Uterus (tissue), 4 donors: ENCODE results near the gene SLC2A6. TPM values are rescaled to one million over a fixed set of nuclear protein-coding genes. Genes with fewer than 3 reads are reported as not detected.

Experiments
- DNase-seq, 2 donors: peaks; one replicate each; pipeline ENCODE4 v3.0.0-alpha.2; 2019 to 2020
- H3K27ac ChIP-seq, 2 donors: fragments of 200-600 bp; sonication (generic); 1 replicate in 1 of 2; 2 replicates in 1 of 2; pipeline ENCODE4 v1.5.1; 2016 to 2018
- H3K27me3 ChIP-seq, 2 donors: fragments of 200-600 bp; sonication (generic); one replicate each; pipeline ENCODE4 v1.5.1; 2018 to 2019; ENCODE audit warnings: control low read depth in 1 of 2
- H3K36me3 ChIP-seq, 2 donors: fragments of 200-600 bp; sonication (generic); one replicate each; pipeline ENCODE4 v1.5.1; 2019; ENCODE audit warnings: control low read depth in 1 of 2
- H3K4me1 ChIP-seq, 2 donors: fragments of 200-600 bp; sonication (generic); one replicate each; pipeline ENCODE4 v1.5.1; 2018 to 2019; ENCODE audit warnings: control low read depth in 1 of 2
- H3K4me3 ChIP-seq, 2 donors: fragments of 200-600 bp; sonication (generic); 1 replicate in 1 of 2; 2 replicates in 1 of 2; pipeline ENCODE4 v1.5.1; 2018 to 2019; ENCODE audit warnings: mild to moderate bottlenecking in 1 of 2
- H3K9me3 ChIP-seq, 2 donors: fragments of 200-600 bp; sonication (generic); one replicate each; pipeline ENCODE4 v1.5.1; 2019; ENCODE audit warnings: control low read depth in 1 of 2
- POLR2A ChIP-seq, 2 donors: fragments of 450-650 bp; IDR thresholded peaks; one replicate each; pipeline ENCODE4 v1.6.1; 2016; ENCODE audit warnings: antibody characterized with exemption in 2 of 2, mild to moderate bottlenecking in 1 of 2, moderate library complexity in 1 of 2
- intact Hi-C: fragments of 100-400 bp; cut with DNase I; formaldehyde crosslinking; loops from one replicate; pipeline ENCODE4 v1.15.1; 2023; ENCODE audit warnings: low total_unique reads
- total RNA-seq, 4 donors: library from RNA; depleted of rRNA in 3 of 4; stranded (reverse); fragments of >200 nt in 3 of 4; gene quantifications; one replicate each; pipeline versions ENCODE4 v1.1.0 to v1.2.4, GENCODE V29; 2014 to 2023
- TF ChIP-seq, protein P1 (sequence below), 4 experiments: fragments of 200-600 bp in 2 of 4; fragments of 450-650 bp in 2 of 4; sonication (generic) in 2 of 4; IDR thresholded peaks; one replicate each; pipeline ENCODE4 v1.5.1; 2016 to 2019; ENCODE audit warnings: antibody characterized with exemption in 4 of 4, mild to moderate bottlenecking in 2 of 4, moderate library complexity in 1 of 4
- donor health status: DM: yes; HTN: yes; CAD: no.

SLC2A6 gene
- total RNA-seq, 4 donors from 2014 or later = 0.26 to 11.5 (median 2.1) TPM

DNA sequence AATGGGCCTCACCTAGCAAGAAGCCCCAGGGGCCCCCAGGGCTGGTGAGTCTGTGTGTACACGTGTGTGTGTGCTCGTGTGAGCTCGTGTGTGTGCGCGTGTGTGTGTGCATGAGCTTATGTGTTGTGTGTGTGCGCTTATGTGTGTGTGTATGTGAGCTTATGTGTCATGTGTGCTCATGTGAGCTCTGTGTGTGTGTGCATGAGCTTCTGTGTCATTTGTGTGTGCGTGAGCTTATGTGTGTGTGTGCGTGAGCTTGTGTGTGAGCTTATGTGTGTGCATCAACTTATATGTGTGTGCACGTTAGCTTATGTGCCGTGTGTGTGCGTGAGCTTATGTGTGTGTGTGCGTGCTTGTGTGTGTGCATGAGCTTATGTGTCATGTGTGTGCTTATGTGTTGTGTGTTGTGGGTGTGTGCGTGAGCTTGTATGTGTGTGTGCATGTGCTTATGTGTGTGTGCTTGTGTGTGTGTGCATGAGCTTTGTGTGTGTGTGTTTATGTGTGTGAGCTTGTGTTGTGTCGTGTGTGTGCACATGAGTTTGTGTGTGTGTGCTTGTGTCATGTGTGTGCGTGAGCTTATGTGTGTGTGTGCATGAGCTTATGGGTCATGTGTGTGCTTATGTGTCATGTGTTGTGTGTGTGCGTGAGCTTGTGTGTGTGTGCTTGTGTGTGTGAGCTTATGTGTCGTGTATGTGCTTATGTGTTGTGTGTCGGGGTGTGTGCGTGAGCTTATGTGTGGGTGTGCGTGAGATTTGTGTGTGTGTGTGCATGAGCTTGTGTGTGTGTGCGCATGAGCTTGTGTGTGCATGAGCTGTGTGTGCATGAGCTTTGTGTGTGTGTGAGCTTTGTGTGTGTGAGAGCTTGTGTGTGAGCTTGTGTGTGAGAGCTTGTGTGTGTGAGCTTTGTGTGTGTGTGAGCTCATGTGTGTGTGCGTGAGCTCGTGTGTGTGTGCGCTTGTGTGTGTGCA, 16.7 kb upstream of the SLC2A6 start:
- DNase-seq = no peak
- H3K27me3 ChIP-seq = no peaks in the 10 kb centered on the region
- no peaks in the 10 kb centered on the region for H3K36me3 ChIP-seq
- no peaks in the 10 kb centered on the region for H3K4me1 ChIP-seq
- no peak overlapping the region for H3K4me3 ChIP-seq
- no peak overlapping the region for H3K27ac ChIP-seq
- TF ChIP-seq, protein P1, sequence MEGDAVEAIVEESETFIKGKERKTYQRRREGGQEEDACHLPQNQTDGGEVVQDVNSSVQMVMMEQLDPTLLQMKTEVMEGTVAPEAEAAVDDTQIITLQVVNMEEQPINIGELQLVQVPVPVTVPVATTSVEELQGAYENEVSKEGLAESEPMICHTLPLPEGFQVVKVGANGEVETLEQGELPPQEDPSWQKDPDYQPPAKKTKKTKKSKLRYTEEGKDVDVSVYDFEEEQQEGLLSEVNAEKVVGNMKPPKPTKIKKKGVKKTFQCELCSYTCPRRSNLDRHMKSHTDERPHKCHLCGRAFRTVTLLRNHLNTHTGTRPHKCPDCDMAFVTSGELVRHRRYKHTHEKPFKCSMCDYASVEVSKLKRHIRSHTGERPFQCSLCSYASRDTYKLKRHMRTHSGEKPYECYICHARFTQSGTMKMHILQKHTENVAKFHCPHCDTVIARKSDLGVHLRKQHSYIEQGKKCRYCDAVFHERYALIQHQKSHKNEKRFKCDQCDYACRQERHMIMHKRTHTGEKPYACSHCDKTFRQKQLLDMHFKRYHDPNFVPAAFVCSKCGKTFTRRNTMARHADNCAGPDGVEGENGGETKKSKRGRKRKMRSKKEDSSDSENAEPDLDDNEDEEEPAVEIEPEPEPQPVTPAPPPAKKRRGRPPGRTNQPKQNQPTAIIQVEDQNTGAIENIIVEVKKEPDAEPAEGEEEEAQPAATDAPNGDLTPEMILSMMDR (IDR thresholded peaks at IDR 0.05) = no peak
- TF ChIP-seq POLR2A (IDR thresholded peaks at IDR 0.05) = no peak
- intact Hi-C loops = no loop called here
- no peaks in the 10 kb centered on the region for H3K9me3 ChIP-seq

- DNase-seq = no peak
- H3K4me1 ChIP-seq = no peaks in the 10 kb centered on the region
- H3K9me3 ChIP-seq = no peaks in the 10 kb centered on the region
- H3K4me3 ChIP-seq = no peak overlapping the region
- intact Hi-C loops = no loop called here
- no peak overlapping the region for H3K27ac ChIP-seq
- TF ChIP-seq POLR2A (IDR thresholded peaks at IDR 0.05) = no peak
- TF ChIP-seq, protein P1 (IDR thresholded peaks at IDR 0.05) = no peak
- H3K36me3 ChIP-seq = no peaks in the 10 kb centered on the region
- H3K27me3 ChIP-seq = no peaks in the 10 kb centered on the region
These were observed 15.9 kb upstream of the SLC2A6 start for GRCh38 chr9:133494636-133495326.

GRCh38 chr9:133493845-133494540, 15.1 kb upstream of the SLC2A6 start:
- no peaks in the 10 kb centered on the region for H3K4me1 ChIP-seq
- TF ChIP-seq POLR2A (IDR thresholded peaks at IDR 0.05) = no peak
- TF ChIP-seq, protein P1 (IDR thresholded peaks at IDR 0.05) = no peak
- no peaks in the 10 kb centered on the region for H3K27me3 ChIP-seq
- no peak overlapping the region for H3K4me3 ChIP-seq
- DNase-seq = no peak
- no peaks in the 10 kb centered on the region for H3K36me3 ChIP-seq
- no peaks in the 10 kb centered on the region for H3K9me3 ChIP-seq
- intact Hi-C loops = no loop called here
- H3K27ac ChIP-seq = no peak overlapping the region

DNA sequence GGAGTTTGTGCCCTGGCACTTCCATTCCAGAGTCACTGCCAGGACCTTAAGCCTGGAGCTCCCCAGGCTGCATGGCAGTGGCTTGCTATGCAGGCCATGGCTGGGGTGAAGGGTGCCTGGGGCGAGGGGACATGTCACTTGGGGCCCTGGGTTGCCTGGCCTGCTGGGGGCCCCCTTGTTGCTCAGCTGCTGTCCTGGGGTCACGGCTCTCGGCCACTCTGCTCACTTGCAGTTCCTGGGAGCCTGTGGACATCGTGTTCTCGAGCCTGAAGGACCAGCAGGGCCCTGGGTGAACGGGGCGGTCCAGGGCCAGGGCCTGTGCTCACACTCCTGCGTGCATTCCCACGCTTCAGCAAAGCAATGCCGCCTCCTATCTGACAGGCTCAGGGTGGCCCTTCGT, 14.5 kb upstream of the SLC2A6 start:
- DNase-seq = no peak
- Histone ChIP-seq H3K9me3 (no peaks in the 10 kb centered on the region), H3K4me1 (no peaks in the 10 kb centered on the region), H3K27ac (peak overlapping the region in 1 of 2 donors; percentile 23), H3K36me3 (no peaks in the 10 kb centered on the region), H3K4me3 (no peak overlapping the region), H3K27me3 (no peaks in the 10 kb centered on the region)
- intact Hi-C loops = no loop called here
- TF ChIP-seq POLR2A (IDR thresholded peaks at IDR 0.05) = no peak
- TF ChIP-seq, protein P1 (IDR thresholded peaks at IDR 0.05) = no peak
